Ascending aorta (tissue), 2 donors: ENCODE measurements around the gene OLR1. TPM values are rescaled to one million over a fixed set of nuclear protein-coding genes. Genes with fewer than 3 reads are reported as not detected.

Source experiments
- DNase-seq, 2 donors: peaks; one replicate each; pipeline ENCODE4 v3.0.0-alpha.2; 2019; ENCODE audit warnings: low spot score in 2 of 2
- H3K27ac ChIP-seq, 2 donors: fragments of 200-600 bp; sonication (generic); one replicate each; pipeline ENCODE4 v1.5.1; 2016 to 2017; ENCODE audit warnings: mild to moderate bottlenecking in 1 of 2
- H3K27me3 ChIP-seq: fragments of 200-600 bp; sonication (generic); one replicate; pipeline ENCODE4 v1.5.1; 2017
- H3K36me3 ChIP-seq, 2 donors: fragments of 200-600 bp; sonication (generic); one replicate each; pipeline ENCODE4 v1.5.1; 2016
- H3K4me1 ChIP-seq, 2 donors: fragments of 200-600 bp; sonication (generic); one replicate each; pipeline ENCODE4 v1.5.1; 2016 to 2017; ENCODE audit warnings: mild to moderate bottlenecking in 1 of 2
- H3K4me3 ChIP-seq, 2 donors: fragments of 200-600 bp; sonication (generic); one replicate each; pipeline ENCODE4 v1.5.1; 2016 to 2017; ENCODE audit warnings: mild to moderate bottlenecking in 1 of 2
- H3K9me3 ChIP-seq, 2 donors: fragments of 200-600 bp; sonication (generic); one replicate each; pipeline ENCODE4 v1.5.1; 2016
- intact Hi-C: fragments of 100-400 bp; cut with DNase I; formaldehyde crosslinking; loops from one replicate; pipeline ENCODE4 v1.15.1; 2023
- total RNA-seq: library from RNA; depleted of rRNA; stranded (reverse); fragments of >200 nt; gene quantifications from one replicate; pipeline ENCODE4 v1.1.0, GENCODE V29; 2016
- TF ChIP-seq, protein P1 (sequence below), 3 experiments: fragments of 200-600 bp in 2 of 3; fragments of 450-650 bp in 1 of 3; sonication (generic) in 2 of 3; IDR thresholded peaks; one replicate each; pipeline ENCODE4 v1.5.1; 2016 to 2019; ENCODE audit warnings: antibody characterized with exemption in 3 of 3, mild to moderate bottlenecking in 1 of 3, moderate library complexity in 1 of 3

OLR1 gene
- total RNA-seq, 1 donor from 2014 or later, result 2.1 TPM

DNA sequence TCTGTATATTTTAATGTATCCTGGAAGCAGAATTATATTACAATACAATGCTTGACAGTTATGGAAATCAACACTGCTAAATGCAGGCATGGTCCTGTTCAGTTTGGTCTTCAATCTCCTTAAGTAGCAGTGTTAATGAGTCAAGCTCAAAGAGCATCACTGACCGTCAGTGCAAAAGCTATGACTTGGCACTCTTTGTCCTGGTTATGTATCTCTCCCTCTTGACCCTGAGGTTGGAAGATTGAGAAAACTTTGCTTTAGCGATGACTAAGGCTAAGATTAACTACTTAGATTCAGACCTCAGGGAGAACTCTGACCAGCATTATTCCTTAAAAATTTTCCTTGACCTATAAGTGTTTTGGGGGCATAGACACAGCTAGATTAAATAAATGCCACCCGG is 52.9 kb downstream of the OLR1 start:
- H3K27me3 ChIP-seq, result no peaks in the 10 kb centered on the region
- no peak for DNase-seq
- no peaks in the 10 kb centered on the region for H3K4me1 ChIP-seq
- H3K27ac ChIP-seq, result no peak overlapping the region
- H3K9me3 ChIP-seq, result no peaks in the 10 kb centered on the region
- TF ChIP-seq, protein P1, sequence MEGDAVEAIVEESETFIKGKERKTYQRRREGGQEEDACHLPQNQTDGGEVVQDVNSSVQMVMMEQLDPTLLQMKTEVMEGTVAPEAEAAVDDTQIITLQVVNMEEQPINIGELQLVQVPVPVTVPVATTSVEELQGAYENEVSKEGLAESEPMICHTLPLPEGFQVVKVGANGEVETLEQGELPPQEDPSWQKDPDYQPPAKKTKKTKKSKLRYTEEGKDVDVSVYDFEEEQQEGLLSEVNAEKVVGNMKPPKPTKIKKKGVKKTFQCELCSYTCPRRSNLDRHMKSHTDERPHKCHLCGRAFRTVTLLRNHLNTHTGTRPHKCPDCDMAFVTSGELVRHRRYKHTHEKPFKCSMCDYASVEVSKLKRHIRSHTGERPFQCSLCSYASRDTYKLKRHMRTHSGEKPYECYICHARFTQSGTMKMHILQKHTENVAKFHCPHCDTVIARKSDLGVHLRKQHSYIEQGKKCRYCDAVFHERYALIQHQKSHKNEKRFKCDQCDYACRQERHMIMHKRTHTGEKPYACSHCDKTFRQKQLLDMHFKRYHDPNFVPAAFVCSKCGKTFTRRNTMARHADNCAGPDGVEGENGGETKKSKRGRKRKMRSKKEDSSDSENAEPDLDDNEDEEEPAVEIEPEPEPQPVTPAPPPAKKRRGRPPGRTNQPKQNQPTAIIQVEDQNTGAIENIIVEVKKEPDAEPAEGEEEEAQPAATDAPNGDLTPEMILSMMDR (IDR thresholded peaks at IDR 0.05), result no peak
- intact Hi-C loops, result no loop called here
- H3K4me3 ChIP-seq, result no peak overlapping the region
- no peaks in the 10 kb centered on the region for H3K36me3 ChIP-seq

DNA sequence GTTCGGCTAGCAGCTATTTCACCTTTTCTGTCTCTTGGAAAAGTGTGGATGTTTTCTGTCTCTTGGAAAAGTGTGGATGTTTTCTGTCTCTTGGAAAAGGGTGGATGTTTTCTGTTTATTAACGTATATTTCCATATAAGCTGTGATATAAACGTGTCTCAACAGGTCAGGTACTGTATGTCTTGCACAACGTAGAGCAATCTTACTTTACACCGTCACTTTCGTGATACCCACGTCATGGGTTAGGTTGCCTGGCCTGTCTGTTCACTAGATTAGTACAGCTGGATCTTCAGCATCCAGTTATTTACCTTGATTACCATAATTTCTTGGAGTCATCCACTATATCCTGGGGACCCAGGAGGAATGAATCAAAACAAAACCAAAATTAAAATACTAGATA is 56.0 kb downstream of the OLR1 start:
- H3K4me1 ChIP-seq, result no peaks in the 10 kb centered on the region
- no peak overlapping the region for H3K4me3 ChIP-seq
- H3K9me3 ChIP-seq, result no peaks in the 10 kb centered on the region
- no peak for DNase-seq
- TF ChIP-seq, protein P1 (IDR thresholded peaks at IDR 0.05), result no peak
- no peak overlapping the region for H3K27ac ChIP-seq
- no peaks in the 10 kb centered on the region for H3K27me3 ChIP-seq
- H3K36me3 ChIP-seq, result no peaks in the 10 kb centered on the region
- intact Hi-C loops, result no loop called here

DNA sequence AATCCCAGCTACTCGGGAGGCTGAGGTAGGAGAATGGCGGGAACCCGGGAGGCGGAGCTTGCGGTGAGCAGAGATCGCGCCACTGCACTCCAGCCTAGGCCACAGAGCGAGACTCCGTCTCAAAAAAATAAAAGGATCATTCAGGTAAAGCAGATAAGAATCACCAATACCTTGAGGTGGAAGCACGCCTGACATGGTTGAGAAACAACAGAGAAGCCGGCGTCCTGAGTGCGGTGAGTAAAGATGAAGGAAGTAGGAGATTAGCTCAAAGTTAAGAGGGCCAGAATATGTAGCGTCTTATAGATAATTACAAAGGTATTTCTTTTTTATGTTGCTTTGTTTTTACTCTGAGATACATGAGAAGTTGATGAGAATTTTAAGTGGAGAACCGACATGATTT is 56.6 kb downstream of the OLR1 start:
- Histone ChIP-seq H3K27ac (no peak overlapping the region), H3K36me3 (no peaks in the 10 kb centered on the region), H3K27me3 (no peaks in the 10 kb centered on the region), H3K9me3 (no peaks in the 10 kb centered on the region), H3K4me3 (no peak overlapping the region), H3K4me1 (no peaks in the 10 kb centered on the region)
- DNase-seq, result no peak
- intact Hi-C loops, result no loop called here
- TF ChIP-seq, protein P1 (IDR thresholded peaks at IDR 0.05), result no peak

DNA sequence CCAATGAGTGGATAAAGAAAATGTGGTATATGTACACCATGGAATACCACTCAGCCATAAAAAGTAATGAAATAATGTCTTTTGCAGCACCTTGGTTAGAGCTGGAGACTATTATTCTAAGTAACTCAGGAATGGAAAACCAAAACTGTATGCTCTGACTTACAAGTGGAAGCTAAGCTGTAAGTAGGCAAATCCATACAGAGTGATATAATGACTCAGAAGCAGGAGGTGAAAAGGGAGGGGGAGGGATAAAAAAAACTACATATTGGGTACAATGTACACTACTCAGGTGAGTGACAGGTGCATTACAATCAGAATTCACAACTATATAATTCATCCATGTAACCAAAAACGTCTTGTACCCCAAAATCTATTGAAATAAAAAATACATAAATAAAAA is 58.0 kb downstream of the OLR1 start:
- Histone ChIP-seq H3K27me3 (no peaks in the 10 kb centered on the region), H3K27ac (no peak overlapping the region), H3K4me3 (no peak overlapping the region), H3K9me3 (no peaks in the 10 kb centered on the region), H3K4me1 (no peaks in the 10 kb centered on the region), H3K36me3 (no peaks in the 10 kb centered on the region)
- no peak for DNase-seq
- TF ChIP-seq, protein P1 (IDR thresholded peaks at IDR 0.05), result no peak
- intact Hi-C loops, result no loop called here

DNA sequence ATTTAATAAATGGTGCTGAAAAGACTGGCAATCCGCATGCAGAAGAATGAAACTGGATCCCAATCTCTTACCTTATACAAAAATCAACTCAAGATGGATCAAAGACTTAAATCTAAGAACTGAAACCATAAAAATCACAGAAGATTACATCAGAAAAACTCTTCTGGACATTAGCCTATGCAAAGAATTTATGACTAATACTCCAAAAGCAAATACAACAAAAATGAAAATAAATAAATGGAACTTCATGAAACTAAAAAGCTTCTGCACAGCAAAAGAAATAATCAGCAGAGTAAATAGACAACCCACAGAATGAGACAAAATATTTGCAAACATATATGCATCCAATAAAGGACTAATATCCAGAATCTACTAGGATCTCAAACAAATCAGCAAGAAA is 58.9 kb downstream of the OLR1 start:
- DNase-seq, result no peak
- TF ChIP-seq, protein P1 (IDR thresholded peaks at IDR 0.05), result no peak
- intact Hi-C loops, result no loop called here

DNA sequence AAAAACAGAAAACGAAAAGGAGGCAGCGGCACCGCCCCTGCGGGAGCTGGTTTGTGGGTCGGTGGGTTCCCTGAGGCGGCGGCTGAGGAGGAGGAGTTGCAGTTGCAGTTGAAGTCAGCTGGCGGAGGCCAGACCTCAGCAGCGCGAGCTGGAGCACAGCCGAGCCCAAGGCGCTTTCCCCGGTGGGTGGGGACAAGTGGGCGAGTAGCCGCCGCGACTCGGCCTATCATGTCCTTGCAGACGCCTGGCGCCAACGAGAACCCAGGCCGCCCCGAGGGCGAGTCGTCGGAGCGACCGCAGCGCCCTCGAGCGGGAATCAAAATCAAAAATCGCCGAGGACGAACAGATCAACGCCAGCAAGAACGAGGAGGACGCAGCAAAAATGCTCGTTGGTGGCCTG is 60.5 kb downstream of the OLR1 start:
- no peaks in the 10 kb centered on the region for H3K4me1 ChIP-seq
- TF ChIP-seq, protein P1 (IDR thresholded peaks at IDR 0.05), result no peak
- no peaks in the 10 kb centered on the region for H3K27me3 ChIP-seq
- H3K36me3 ChIP-seq, result no peaks in the 10 kb centered on the region
- no peak for DNase-seq
- no peak overlapping the region for H3K27ac ChIP-seq
- intact Hi-C loops, result no loop called here
- no peak overlapping the region for H3K4me3 ChIP-seq
- H3K9me3 ChIP-seq, result no peaks in the 10 kb centered on the region

More for the DNA sequence above, 58.9 kb downstream of the OLR1 start:
- Histone ChIP-seq H3K27me3 (no peaks in the 10 kb centered on the region), H3K9me3 (no peaks in the 10 kb centered on the region), H3K36me3 (no peaks in the 10 kb centered on the region), H3K4me3 (no peak overlapping the region), H3K27ac (no peak overlapping the region), H3K4me1 (no peaks in the 10 kb centered on the region)
